ENCODE data around the gene IGFBP5.

IGFBP5 gene

GRCh38 chr2:216658757-216659156 lies 36.6 kb downstream of the IGFBP5 start:
- TF ChIP-seq TEAD4 (IDR thresholded peaks at IDR 0.05) = no peak
- no peak for TF ChIP-seq FOXM1 (IDR thresholded peaks at IDR 0.05; ENCODE audit: borderline replicate concordance, low read depth)
- no peak for TF ChIP-seq REST (IDR thresholded peaks at IDR 0.05; ENCODE audit: low read depth)

GRCh38 chr2:216657980-216658379 lies 37.4 kb downstream of the IGFBP5 start:
- TF ChIP-seq EP300 (IDR thresholded peaks at IDR 0.05; ENCODE audit: borderline replicate concordance) = no peak
- TF ChIP-seq ZBTB7A (IDR thresholded peaks at IDR 0.05; ENCODE audit: low read depth) = no peak
- no peak for TF ChIP-seq FOXM1 (IDR thresholded peaks at IDR 0.05; ENCODE audit: borderline replicate concordance, low read depth)
- no peak for TF ChIP-seq YY1 (IDR thresholded peaks at IDR 0.05; ENCODE audit: low read depth)
- no peak for TF ChIP-seq CEBPB (IDR thresholded peaks at IDR 0.05)
- TF ChIP-seq MAX (IDR thresholded peaks at IDR 0.05) = no peak
- TF ChIP-seq EGR1 (IDR thresholded peaks at IDR 0.05) = no peak
- TF ChIP-seq CREB1 (IDR thresholded peaks at IDR 0.05; ENCODE audit: low read depth) = no peak
- TF ChIP-seq NFIC (IDR thresholded peaks at IDR 0.05) = no peak
- TF ChIP-seq REST (IDR thresholded peaks at IDR 0.05; ENCODE audit: low read depth) = no peak
- TF ChIP-seq USF1 (IDR thresholded peaks at IDR 0.05) = no peak
- no peak for TF ChIP-seq TEAD4 (IDR thresholded peaks at IDR 0.05)
- no peak for TF ChIP-seq TCF12 (IDR thresholded peaks at IDR 0.05; ENCODE audit: low read depth)
- no peak for TF ChIP-seq TAF1 (IDR thresholded peaks at IDR 0.05; ENCODE audit: low read depth)
- no peak for TF ChIP-seq RAD21 (IDR thresholded peaks at IDR 0.05; ENCODE audit: low read depth)

- TF ChIP-seq ZBTB7A (IDR thresholded peaks at IDR 0.05; ENCODE audit: low read depth) (no peak), TCF12 (IDR thresholded peaks at IDR 0.05; ENCODE audit: low read depth) (no peak), REST (IDR thresholded peaks at IDR 0.05; ENCODE audit: low read depth) (no peak), TEAD4 (IDR thresholded peaks at IDR 0.05) (no peak), NFIC (IDR thresholded peaks at IDR 0.05) (no peak)
These were observed 38.1 kb downstream of the IGFBP5 start for GRCh38 chr2:216657086-216657855.

GRCh38 chr2:216654528-216655052 lies 40.8 kb downstream of the IGFBP5 start:
- no peak for TF ChIP-seq ZBTB7A (IDR thresholded peaks at IDR 0.05; ENCODE audit: low read depth)
- no peak for TF ChIP-seq TAF1 (IDR thresholded peaks at IDR 0.05; ENCODE audit: low read depth)
- TF ChIP-seq REST (IDR thresholded peaks at IDR 0.05; ENCODE audit: low read depth) = no peak
- TF ChIP-seq YY1 (IDR thresholded peaks at IDR 0.05; ENCODE audit: low read depth) = no peak
- no peak for TF ChIP-seq MAX (IDR thresholded peaks at IDR 0.05)
- no peak for TF ChIP-seq CREB1 (IDR thresholded peaks at IDR 0.05; ENCODE audit: low read depth)
- TF ChIP-seq FOXM1 (IDR thresholded peaks at IDR 0.05; ENCODE audit: borderline replicate concordance, low read depth) = no peak
- TF ChIP-seq NFIC (IDR thresholded peaks at IDR 0.05) = no peak
- no peak for TF ChIP-seq TCF12 (IDR thresholded peaks at IDR 0.05; ENCODE audit: low read depth)
- no peak for TF ChIP-seq RAD21 (IDR thresholded peaks at IDR 0.05; ENCODE audit: low read depth)
- TF ChIP-seq EGR1 (IDR thresholded peaks at IDR 0.05) = no peak
- TF ChIP-seq CEBPB (IDR thresholded peaks at IDR 0.05) = no peak
